ENCODE results near the gene SRRM5. TPM values are rescaled to one million over a fixed set of nuclear protein-coding genes. Genes with fewer than 3 reads are reported as not detected.
"Not testable (repeated sequence)": the region's sequence is repeated elsewhere in the genome, so short reads cannot be mapped to it uniquely, and the experiment has no call there.

Gene SRRM5
- total and polyA plus RNA-seq, 8 donors = 0.06 to 1.3 (median 0.26) TPM; not detected in 2

DNA sequence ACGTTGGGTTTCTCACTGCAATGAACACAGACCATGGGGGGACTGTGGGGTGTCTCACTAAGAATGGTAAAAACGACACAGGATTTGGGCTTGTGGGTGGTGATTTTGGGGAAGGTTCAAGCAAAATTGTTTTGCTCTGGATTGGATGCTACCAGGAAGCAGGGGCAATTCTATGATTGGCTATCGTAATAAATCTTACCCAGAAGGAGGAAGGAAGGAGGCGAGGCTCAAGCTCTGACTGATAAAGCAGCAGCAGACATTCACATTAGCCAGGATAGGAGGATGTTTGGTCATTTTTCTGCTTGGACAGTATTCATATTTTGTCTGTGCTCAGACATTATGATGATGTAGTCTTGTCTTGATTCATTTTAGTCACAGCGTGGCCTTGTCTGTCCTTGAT lies 14.0 kb upstream of the SRRM5 start:
- no peak overlapping the region for H3K27ac ChIP-seq
- TF ChIP-seq, protein P1, sequence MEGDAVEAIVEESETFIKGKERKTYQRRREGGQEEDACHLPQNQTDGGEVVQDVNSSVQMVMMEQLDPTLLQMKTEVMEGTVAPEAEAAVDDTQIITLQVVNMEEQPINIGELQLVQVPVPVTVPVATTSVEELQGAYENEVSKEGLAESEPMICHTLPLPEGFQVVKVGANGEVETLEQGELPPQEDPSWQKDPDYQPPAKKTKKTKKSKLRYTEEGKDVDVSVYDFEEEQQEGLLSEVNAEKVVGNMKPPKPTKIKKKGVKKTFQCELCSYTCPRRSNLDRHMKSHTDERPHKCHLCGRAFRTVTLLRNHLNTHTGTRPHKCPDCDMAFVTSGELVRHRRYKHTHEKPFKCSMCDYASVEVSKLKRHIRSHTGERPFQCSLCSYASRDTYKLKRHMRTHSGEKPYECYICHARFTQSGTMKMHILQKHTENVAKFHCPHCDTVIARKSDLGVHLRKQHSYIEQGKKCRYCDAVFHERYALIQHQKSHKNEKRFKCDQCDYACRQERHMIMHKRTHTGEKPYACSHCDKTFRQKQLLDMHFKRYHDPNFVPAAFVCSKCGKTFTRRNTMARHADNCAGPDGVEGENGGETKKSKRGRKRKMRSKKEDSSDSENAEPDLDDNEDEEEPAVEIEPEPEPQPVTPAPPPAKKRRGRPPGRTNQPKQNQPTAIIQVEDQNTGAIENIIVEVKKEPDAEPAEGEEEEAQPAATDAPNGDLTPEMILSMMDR (IDR thresholded peaks at IDR 0.05) = no peak
- no peaks in the 10 kb centered on the region for H3K27me3 ChIP-seq
- intact Hi-C loops (cut with DNase I) = no loop called here
- WGBS, 2 donors = 51 to 58% methylated on average over 5 of the region's 5 CpGs
- DNase-seq = no peak
- peaks cover 6 to 21% (median 17%) of the 10 kb centered on the region in 3 donors for H3K4me1 ChIP-seq
- peaks cover 0 to 5% (median 4%) of the 10 kb centered on the region in 3 donors for H3K36me3 ChIP-seq
- no peak for FAIRE-seq
- no peaks in the 10 kb centered on the region for H3K9me3 ChIP-seq
- H3K4me3 ChIP-seq = no peak overlapping the region
- no peak for ATAC-seq

DNA sequence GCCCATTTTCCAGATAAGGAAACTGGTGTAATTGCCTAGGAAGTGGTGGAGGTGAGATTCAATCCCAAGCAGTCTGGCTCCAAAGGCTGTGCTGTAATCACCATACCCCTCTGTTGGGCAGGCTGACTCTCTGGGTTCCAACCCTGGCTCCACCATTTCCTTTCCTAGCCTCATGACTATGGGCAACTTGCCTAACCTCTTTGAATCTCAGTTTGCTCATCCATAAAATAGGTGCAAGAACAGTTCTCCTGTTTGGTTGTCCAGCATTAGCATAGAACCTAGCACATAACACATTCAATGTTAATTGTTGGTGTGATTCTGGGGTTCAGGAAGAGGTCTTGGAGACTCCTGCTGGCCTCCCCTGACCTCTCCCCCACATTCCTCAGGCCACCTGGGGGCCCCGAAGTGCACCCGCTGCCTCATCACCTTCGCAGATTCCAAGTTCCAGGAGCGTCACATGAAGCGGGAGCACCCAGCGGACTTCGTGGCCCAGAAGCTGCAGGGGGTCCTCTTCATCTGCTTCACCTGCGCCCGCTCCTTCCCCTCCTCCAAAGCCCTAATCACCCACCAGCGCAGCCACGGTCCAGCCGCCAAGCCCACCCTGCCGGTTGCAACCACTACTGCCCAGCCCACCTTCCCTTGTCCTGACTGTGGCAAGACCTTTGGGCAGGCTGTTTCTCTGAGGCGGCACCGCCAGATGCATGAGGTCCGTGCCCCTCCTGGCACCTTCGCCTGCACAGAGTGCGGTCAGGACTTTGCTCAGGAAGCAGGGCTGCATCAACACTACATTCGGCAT lies 13.2 kb upstream of the SRRM5 start:
- no peak for ATAC-seq
- H3K27ac ChIP-seq = no peak overlapping the region
- DNase-seq = no peak
- peaks cover 6 to 21% (median 17%) of the 10 kb centered on the region in 3 donors for H3K4me1 ChIP-seq
- WGBS, 2 donors = 87 to 90% methylated on average over 19 of the region's 19 CpGs
- H3K4me3 ChIP-seq = no peak overlapping the region
- no peaks in the 10 kb centered on the region for H3K27me3 ChIP-seq
- peaks cover 0 to 5% (median 0%) of the 10 kb centered on the region in 3 donors for H3K36me3 ChIP-seq
- no peaks in the 10 kb centered on the region for H3K9me3 ChIP-seq
- no peak for FAIRE-seq
- intact Hi-C loops (cut with DNase I) = no loop called here
- TF ChIP-seq, protein P1 (IDR thresholded peaks at IDR 0.05) = no peak

DNA sequence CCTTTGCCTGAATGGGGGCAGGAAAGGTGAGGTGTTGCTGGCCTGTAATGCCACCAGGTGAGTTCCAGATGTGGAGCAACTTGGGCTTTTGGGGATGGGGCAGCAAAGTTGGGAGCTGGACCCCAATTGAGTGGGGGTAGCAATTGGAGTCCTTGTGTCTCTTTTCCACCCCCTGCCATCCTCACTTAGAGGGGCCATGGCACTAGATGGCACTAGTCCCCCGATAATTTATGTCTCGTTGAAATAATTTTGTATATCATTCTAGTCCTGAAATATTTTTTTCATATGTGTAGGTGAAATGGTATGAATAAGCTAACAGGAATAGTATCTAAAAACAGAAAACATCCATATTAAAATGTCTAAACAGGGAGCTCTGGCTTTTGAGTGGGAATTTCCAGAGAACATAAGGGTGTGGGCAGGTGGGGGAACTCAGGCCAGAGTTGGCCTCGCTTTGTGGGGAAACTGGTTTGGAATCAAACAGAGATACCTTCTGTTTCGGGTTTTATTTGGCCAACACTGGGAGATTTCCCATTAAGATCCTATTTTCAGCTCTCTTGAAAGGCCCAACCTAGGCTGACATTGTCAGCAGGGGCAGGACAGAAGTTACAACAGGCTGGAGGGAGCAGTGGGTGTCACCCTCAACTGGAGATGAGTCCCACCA lies 12.1 kb upstream of the SRRM5 start:
- DNase-seq (no peak), FAIRE-seq (no peak), ATAC-seq (no peak)
- intact Hi-C loops (cut with DNase I) = no loop called here
- 65 to 73% methylated on average over 4 of the region's 4 CpGs for WGBS, 2 donors
- no peaks in the 10 kb centered on the region for H3K27me3 ChIP-seq
- peaks cover 0 to 5% (median 0%) of the 10 kb centered on the region in 3 donors for H3K36me3 ChIP-seq
- TF ChIP-seq, protein P1 (IDR thresholded peaks at IDR 0.05) = no peak
- no peak overlapping the region for H3K4me3 ChIP-seq
- H3K4me1 ChIP-seq = peaks cover 6 to 12% (median 12%) of the 10 kb centered on the region in 3 donors
- no peaks in the 10 kb centered on the region for H3K9me3 ChIP-seq
- H3K27ac ChIP-seq = no peak overlapping the region

DNA sequence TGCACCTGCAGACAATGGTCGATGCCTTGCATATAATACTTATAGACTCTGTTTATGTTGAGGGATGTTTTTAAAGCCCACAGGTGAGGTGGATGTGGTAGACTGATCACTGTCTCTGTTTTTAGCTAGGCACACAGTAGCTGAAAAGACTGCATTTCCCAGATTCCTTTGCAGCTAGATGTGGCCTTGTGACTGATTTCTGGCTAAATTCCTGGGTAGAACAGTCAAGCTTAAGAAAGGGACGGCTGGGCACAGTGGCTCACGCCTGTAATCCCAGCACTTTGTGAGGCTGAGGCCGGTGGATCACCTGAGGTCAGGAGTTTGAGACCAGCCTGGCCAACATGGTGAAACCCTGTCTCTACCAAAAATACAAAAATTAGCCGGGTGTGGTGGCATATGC lies 11.6 kb upstream of the SRRM5 start:
- ATAC-seq; FAIRE-seq; H3K27ac ChIP-seq; intact Hi-C loops (cut with DNase I); H3K4me3 ChIP-seq; H3K27me3 ChIP-seq; H3K9me3 ChIP-seq; DNase-seq; H3K36me3 ChIP-seq: not testable (repeated sequence)
- peaks cover 6 to 12% (median 9%) of the 10 kb centered on the region in 3 donors for H3K4me1 ChIP-seq
- 56 to 60% methylated on average over 5 of the region's 5 CpGs for WGBS, 2 donors

DNA sequence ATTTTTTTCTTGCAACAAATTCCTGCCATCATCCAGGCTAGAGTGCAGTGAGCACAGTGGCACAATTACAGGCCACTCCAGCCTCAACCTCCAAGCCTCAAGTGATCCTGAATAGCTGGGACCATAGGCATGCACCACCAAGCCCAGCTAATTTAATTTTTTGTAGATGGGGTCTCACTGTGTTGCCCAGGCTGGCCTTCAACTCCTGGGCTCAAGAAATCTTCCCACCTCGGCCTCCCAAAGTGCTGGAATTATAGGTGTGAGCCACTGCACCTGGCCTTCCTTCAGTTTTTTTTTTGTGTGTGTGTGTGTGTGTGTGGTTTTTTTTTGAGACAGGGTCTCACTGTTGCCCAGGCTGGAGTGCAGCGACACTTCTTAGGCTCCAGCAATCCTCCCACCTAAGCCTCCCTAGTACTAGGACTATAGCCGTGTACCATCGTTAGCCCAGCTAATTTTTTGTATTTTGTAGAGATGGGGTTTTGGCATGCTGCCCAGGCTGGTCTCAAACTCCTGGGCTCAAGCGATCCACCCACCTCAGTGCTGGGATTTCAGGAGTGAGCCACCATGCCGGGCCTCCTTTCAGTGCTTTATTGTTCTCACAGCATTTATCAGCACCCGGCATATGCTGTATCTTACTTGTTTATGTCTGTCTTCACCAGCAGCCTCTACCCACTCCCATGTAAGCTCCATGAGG lies 5.9 kb upstream of the SRRM5 start:
- TF ChIP-seq, protein P1 (IDR thresholded peaks at IDR 0.05) = no peak
- intact Hi-C loops (cut with DNase I) = no loop called here
- no peaks in the 10 kb centered on the region for H3K9me3 ChIP-seq
- FAIRE-seq (no peak), DNase-seq (no peak), ATAC-seq (peak in 2 of 4 donors; percentile 26 to 28)
- H3K27me3 ChIP-seq = no peaks in the 10 kb centered on the region
- H3K27ac ChIP-seq = no peak overlapping the region
- no peaks in the 10 kb centered on the region for H3K4me1 ChIP-seq
- H3K4me3 ChIP-seq = no peak overlapping the region
- WGBS, 2 donors = 45 to 57% methylated on average over 7 of the region's 7 CpGs
- H3K36me3 ChIP-seq = no peaks in the 10 kb centered on the region

Data from pancreas (tissue), 10 donors.